ENCODE results near the gene CLTCL1. TPM values are rescaled to one million over a fixed set of nuclear protein-coding genes. Genes with fewer than 3 reads are reported as not detected.
"Not testable (repeated sequence)": the region's sequence is repeated elsewhere in the genome, so short reads cannot be mapped to it uniquely, and the experiment has no call there.

CLTCL1 gene
- total RNA-seq, 2 experiments from 2014 or later: 0.62 to 0.69 TPM

GRCh38 chr22:19319281-19319680, 27.8 kb upstream of the CLTCL1 start:
- H3K27me3 Mint-ChIP-seq: peaks cover 7% of the 10 kb centered on the region
- no peaks in the 10 kb centered on the region for H3K4me1 Mint-ChIP-seq
- CTCF ChIA-PET: no interaction called here
- H3K4me3 Mint-ChIP-seq: no peak overlapping the region
- DNase-seq: no peak
- peaks cover 6% of the 10 kb centered on the region for H3K36me3 Mint-ChIP-seq (ENCODE audit: low read depth)
- no peak overlapping the region for H3K27ac Mint-ChIP-seq
- peaks cover 23% of the 10 kb centered on the region for H3K9me3 Mint-ChIP-seq
- POLR2A ChIA-PET: no interaction called here

GRCh38 chr22:19317865-19318264, 26.3 kb upstream of the CLTCL1 start:
- Mint-ChIP-seq H3K36me3 (ENCODE audit: low read depth) (peaks cover 6% of the 10 kb centered on the region), H3K9me3 (peaks cover 24% of the 10 kb centered on the region), H3K27me3 (peaks cover 7% of the 10 kb centered on the region), H3K4me3 (no peak overlapping the region), H3K4me1 (no peaks in the 10 kb centered on the region), H3K27ac (no peak overlapping the region)
- ChIA-PET CTCF (interaction anchor here (0.6 kb wide), 1 partner anchor 1575 kb away, joined by 3 read pairs; no protein-coding TSS in a partner anchor), POLR2A (interaction anchor here (0.7 kb wide), 1 partner anchor 174 kb away, joined by 4 read pairs; the partner anchor contains the start of gene ESS2)
- DNase-seq: no peak

GRCh38 chr22:19307872-19308271, 16.4 kb upstream of the CLTCL1 start:
- CTCF ChIA-PET: no interaction called here

GRCh38 chr22:19306535-19306934, 15.0 kb upstream of the CLTCL1 start:
- H3K4me1 Mint-ChIP-seq; H3K27me3 Mint-ChIP-seq; POLR2A ChIA-PET; CTCF ChIA-PET; H3K9me3 Mint-ChIP-seq; H3K27ac Mint-ChIP-seq; DNase-seq; H3K4me3 Mint-ChIP-seq; H3K36me3 Mint-ChIP-seq (ENCODE audit: low read depth): not testable (repeated sequence)

More at GRCh38 chr22:19307872-19308271, 16.4 kb upstream of the CLTCL1 start:
- no peak overlapping the region for H3K27ac Mint-ChIP-seq
- POLR2A ChIA-PET: no interaction called here
- H3K4me3 Mint-ChIP-seq: no peak overlapping the region
- H3K4me1 Mint-ChIP-seq: no peaks in the 10 kb centered on the region
- no peak for DNase-seq
- H3K27me3 Mint-ChIP-seq: peaks cover 2% of the 10 kb centered on the region
- no peaks in the 10 kb centered on the region for H3K36me3 Mint-ChIP-seq (ENCODE audit: low read depth)
- no peaks in the 10 kb centered on the region for H3K9me3 Mint-ChIP-seq

- no peak overlapping the region for H3K27ac Mint-ChIP-seq
- no peak for DNase-seq
- ChIA-PET POLR2A (no interaction called here), CTCF (no interaction called here)
- no peaks in the 10 kb centered on the region for H3K36me3 Mint-ChIP-seq (ENCODE audit: low read depth)
- no peaks in the 10 kb centered on the region for H3K4me1 Mint-ChIP-seq
- no peaks in the 10 kb centered on the region for H3K9me3 Mint-ChIP-seq
- no peak overlapping the region for H3K4me3 Mint-ChIP-seq
- H3K27me3 Mint-ChIP-seq: peaks cover 2% of the 10 kb centered on the region
Observed at GRCh38 chr22:19304547-19304946, 13.0 kb upstream of the CLTCL1 start.

- Mint-ChIP-seq H3K27ac (no peak overlapping the region), H3K4me3 (no peak overlapping the region), H3K9me3 (no peaks in the 10 kb centered on the region), H3K4me1 (no peaks in the 10 kb centered on the region), H3K36me3 (ENCODE audit: low read depth) (no peaks in the 10 kb centered on the region), H3K27me3 (peaks cover 2% of the 10 kb centered on the region)
- POLR2A ChIA-PET: no interaction called here
- DNase-seq: no peak
- CTCF ChIA-PET: no interaction called here
Observed at GRCh38 chr22:19303785-19304184, 12.3 kb upstream of the CLTCL1 start.

- ChIA-PET POLR2A (no interaction called here), CTCF (interaction anchor here (1.5 kb wide), 1 partner anchor 8 kb away, joined by 3 read pairs; no protein-coding TSS in a partner anchor)
- H3K9me3 Mint-ChIP-seq: no peaks in the 10 kb centered on the region
- peaks cover 13% of the 10 kb centered on the region for H3K27me3 Mint-ChIP-seq
- H3K36me3 Mint-ChIP-seq (ENCODE audit: low read depth): no peaks in the 10 kb centered on the region
- no peak overlapping the region for H3K4me3 Mint-ChIP-seq
- no peak for DNase-seq
- H3K4me1 Mint-ChIP-seq: peaks cover 13% of the 10 kb centered on the region
- H3K27ac Mint-ChIP-seq: no peak overlapping the region
Observed at GRCh38 chr22:19295733-19296132, 4.2 kb upstream of the CLTCL1 start.

GRCh38 chr22:19292458-19293230, 1.1 kb upstream of the CLTCL1 start:
- H3K4me3 Mint-ChIP-seq: peak overlapping the region; percentile 84
- H3K36me3 Mint-ChIP-seq (ENCODE audit: low read depth): no peaks in the 10 kb centered on the region
- peaks cover 42% of the 10 kb centered on the region for H3K27me3 Mint-ChIP-seq
- CTCF ChIA-PET: interaction anchor here (1.1 kb wide), 1 partner anchor 9 kb away, joined by 3 read pairs; no protein-coding TSS in a partner anchor
- peak overlapping the region; percentile 81 for H3K27ac Mint-ChIP-seq
- H3K4me1 Mint-ChIP-seq: peaks cover 27% of the 10 kb centered on the region
- no peak for DNase-seq
- POLR2A ChIA-PET: no interaction called here
- no peaks in the 10 kb centered on the region for H3K9me3 Mint-ChIP-seq

GRCh38 chr22:19291218-19291579, 320 bp downstream of the CLTCL1 start:
- Mint-ChIP-seq H3K27ac (no peak overlapping the region), H3K27me3 (peaks cover 55% of the 10 kb centered on the region), H3K4me1 (peaks cover 27% of the 10 kb centered on the region), H3K36me3 (ENCODE audit: low read depth) (no peaks in the 10 kb centered on the region), H3K9me3 (no peaks in the 10 kb centered on the region), H3K4me3 (peak overlapping the region; percentile 72)
- POLR2A ChIA-PET: no interaction called here
- DNase-seq: peak; percentile 30
- CTCF ChIA-PET: no interaction called here

- CTCF ChIA-PET: no interaction called here
- POLR2A ChIA-PET: no interaction called here
- H3K27me3 Mint-ChIP-seq: peaks cover 54% of the 10 kb centered on the region
Observed at GRCh38 chr22:19290400-19291217, 910 bp downstream of the CLTCL1 start.

GRCh38 chr22:19289475-19290161, 1.9 kb downstream of the CLTCL1 start:
- Mint-ChIP-seq H3K9me3 (no peaks in the 10 kb centered on the region), H3K36me3 (ENCODE audit: low read depth) (no peaks in the 10 kb centered on the region), H3K4me1 (peaks cover 27% of the 10 kb centered on the region), H3K27me3 (peaks cover 54% of the 10 kb centered on the region), H3K27ac (no peak overlapping the region), H3K4me3 (no peak overlapping the region)
- ChIA-PET CTCF (no interaction called here), POLR2A (no interaction called here)
- no peak for DNase-seq

More at GRCh38 chr22:19290400-19291217, 910 bp downstream of the CLTCL1 start:
- peak overlapping the region; percentile 72 for H3K4me3 Mint-ChIP-seq
- H3K27ac Mint-ChIP-seq: no peak overlapping the region
- H3K36me3 Mint-ChIP-seq (ENCODE audit: low read depth): no peaks in the 10 kb centered on the region
- DNase-seq: no peak
- H3K4me1 Mint-ChIP-seq: peaks cover 27% of the 10 kb centered on the region
- H3K9me3 Mint-ChIP-seq: no peaks in the 10 kb centered on the region

- ChIA-PET CTCF (interaction anchor here (1.0 to 1.4 kb wide), 3 partner anchors 8 to 13 kb away, joined by 3 to 4 read pairs (median 3); no protein-coding TSS in a partner anchor), POLR2A (no interaction called here)
- H3K4me1 Mint-ChIP-seq: peaks cover 27% of the 10 kb centered on the region
- no peaks in the 10 kb centered on the region for H3K9me3 Mint-ChIP-seq
- no peak overlapping the region for H3K4me3 Mint-ChIP-seq
- H3K27ac Mint-ChIP-seq: no peak overlapping the region
- peaks cover 47% of the 10 kb centered on the region for H3K27me3 Mint-ChIP-seq
- no peaks in the 10 kb centered on the region for H3K36me3 Mint-ChIP-seq (ENCODE audit: low read depth)
- no peak for DNase-seq
Observed at GRCh38 chr22:19287889-19288288, 3.6 kb downstream of the CLTCL1 start.

Measured in activated CD4-positive, alpha-beta T cell treated with anti-CD3 and anti-CD28 coated beads, Interleukin-2, amount 10 ng/mL, durations not matched to agents 7 days and 5 days (primary cell).